SH-SY5Y (cell line): ENCODE data around the gene TMLHE.

Experiments
- GATA2 ChIP-seq: IDR thresholded peaks from 2 replicates; pipeline ENCODE4 v1.6.1; 2011; ENCODE audit warnings: mild to moderate bottlenecking, low read depth, low read length
- GATA3 ChIP-seq: IDR thresholded peaks from 2 replicates; pipeline ENCODE4 v1.6.1; 2011; ENCODE audit warnings: low read depth, mild to moderate bottlenecking, low read length, moderate library complexity

- TF ChIP-seq GATA2: no peak
- TF ChIP-seq GATA3: no peak
Measured at GRCh38 chrX:155544881-155545280, 67.9 kb downstream of the TMLHE start.
